Measurements from ENCODE around the gene CTPS2.

- TF ChIP-seq CTCF (IDR thresholded peaks at IDR 0.05 in 8 of 11, conservative IDR thresholded peaks at IDR 0.05 in 3 of 11): no peak
- TF ChIP-seq POLR2AphosphoS5 (IDR thresholded peaks at IDR 0.05): no peak
- TF ChIP-seq POLR2A (IDR thresholded peaks at IDR 0.05): no peak
These were observed 94.0 kb downstream of the CTPS2 start for GRCh38 chrX:16618422-16618821.

Data from spleen (tissue), 7 donors.